Caco-2 (cell line): ENCODE results near the gene NPAS2. TPM values are rescaled to one million over a fixed set of nuclear protein-coding genes. Genes with fewer than 3 reads are reported as not detected.

Experiments
- BruUV-seq: library from RNA; stranded (reverse); fragments of 400-500 nt; replicated peaks from 2 replicates; lab custom pipeline; 2021; lab: Mats Ljungman, UMichigan
- CTCF ChIA-PET: fragments of 300-600 bp; sonication (Branson Sonifier 250); formaldehyde crosslinking; loops from one replicate; lab custom pipeline; 2022; ENCODE audit warnings: antibody characterized with exemption; lab: Charles Lee
- POLR2A ChIA-PET: fragments of 300-600 bp; sonication (Branson Sonifier 250); formaldehyde crosslinking; loops from one replicate; lab custom pipeline; 2022; ENCODE audit warnings: antibody characterized with exemption; lab: Charles Lee
- DNase-seq, 2 experiments: peaks; one replicate each; pipeline versions ENCODE4 v3.0.0 to v3.0.0-alpha.2; 2020 to 2022
- H3K27me3 ChIP-seq: replicated peaks from 2 replicates; pipeline ENCODE4 v1.6.0; 2011; ENCODE audit warnings: low read length; ENCODE audit not compliant: control insufficient read depth, insufficient read depth
- H3K36me3 ChIP-seq: 2 replicates; pipeline ENCODE4 v1.5.1; 2011; ENCODE audit warnings: low read length; ENCODE audit not compliant: control insufficient read depth, insufficient read depth
- H3K4me1 ChIP-seq: fragments of 250-450 bp; sonication (Bioruptor Pico); 2 replicates; pipeline ENCODE4 v1.5.1; 2020; ENCODE audit warnings: mild to moderate bottlenecking
- H3K4me3 ChIP-seq: 2 replicates; pipeline ENCODE4 v1.5.1; 2011; ENCODE audit warnings: low read depth, mild to moderate bottlenecking, control low read depth, low read length
- H3K9me3 ChIP-seq: fragments of 250-450 bp; sonication (Bioruptor Pico); 2 replicates; pipeline ENCODE4 v1.5.1; 2020; ENCODE audit warnings: mild to moderate bottlenecking, moderate library complexity
- H3K27ac Mint-ChIP-seq: one replicate; pipeline ENCODE4 v1.8.0; 2022; ENCODE audit warnings: mixed read lengths; ENCODE audit not compliant: unreplicated experiment
- H3K27me3 Mint-ChIP-seq: one replicate; pipeline ENCODE4 v1.8.0; 2022; ENCODE audit warnings: mixed read lengths; ENCODE audit not compliant: insufficient read depth, unreplicated experiment
- H3K36me3 Mint-ChIP-seq: one replicate; pipeline ENCODE4 v1.8.0; 2022; ENCODE audit warnings: mild to moderate bottlenecking, mixed read lengths; ENCODE audit not compliant: insufficient read depth, unreplicated experiment
- H3K4me1 Mint-ChIP-seq: one replicate; pipeline ENCODE4 v1.8.0; 2022; ENCODE audit warnings: low read depth, mixed read lengths; ENCODE audit not compliant: unreplicated experiment
- H3K4me3 Mint-ChIP-seq: one replicate; pipeline ENCODE4 v1.8.0; 2022; ENCODE audit warnings: mild to moderate bottlenecking, moderate library complexity, mixed read lengths; ENCODE audit not compliant: unreplicated experiment
- H3K9me3 Mint-ChIP-seq: one replicate; pipeline ENCODE4 v1.8.0; 2022; ENCODE audit warnings: mixed read lengths; ENCODE audit not compliant: unreplicated experiment
- CTCF ChIP-seq, 2 experiments: fragments of 200-600 bp in 1 of 2; IDR thresholded peaks; 1 replicate in 1 of 2; 2 replicates in 1 of 2; pipeline versions ENCODE4 v1.5.1 to v1.8.0; 2011 to 2022; ENCODE audit warnings: antibody characterized with exemption in 1 of 2, control low read depth in 1 of 2, inconsistent platforms in 1 of 2, low read depth in 1 of 2, low read length in 1 of 2, mild to moderate bottlenecking in 1 of 2, moderate library complexity in 1 of 2; ENCODE audit not compliant: insufficient read depth in 1 of 2, severe bottlenecking in 1 of 2, unreplicated experiment in 1 of 2
- intact Hi-C: fragments of 100-400 bp; cut with micrococcal nuclease; formaldehyde crosslinking; loops from one replicate; pipeline ENCODE4 v1.10.0; 2022; ENCODE audit not compliant: unreplicated experiment
- total RNA-seq: library from RNA; stranded (reverse); gene quantifications from 2 replicates; pipeline ENCODE4 v1.2.3, GENCODE V29; 2022

NPAS2 gene
- total RNA-seq, 1 experiment from 2014 or later, result 2.8 TPM

GRCh38 chr2:100959225-100959880, 139.4 kb downstream of the NPAS2 start:
- no peaks in the 10 kb centered on the region for H3K9me3 ChIP-seq
- TF ChIP-seq CTCF (IDR thresholded peaks at IDR 0.05; ENCODE audit: insufficient read depth in 1 of 2, low read depth in 1 of 2, low read length in 1 of 2, severe bottlenecking in 1 of 2, unreplicated experiment in 1 of 2), result no peak
- no peaks in the 10 kb centered on the region for H3K27me3 Mint-ChIP-seq
- CTCF ChIA-PET, result no interaction called here
- no peaks in the 10 kb centered on the region for H3K4me1 Mint-ChIP-seq
- no peaks in the 10 kb centered on the region for H3K4me1 ChIP-seq
- no peaks in the 10 kb centered on the region for H3K9me3 Mint-ChIP-seq
- BruUV-seq, result no TSS peak
- POLR2A ChIA-PET, result interaction anchor here (0.6 kb wide), 1 partner anchor 293 kb away, joined by 4 read pairs; no protein-coding TSS in a partner anchor
- no peak overlapping the region for H3K27ac Mint-ChIP-seq
- intact Hi-C loops, result no loop called here
- H3K4me3 Mint-ChIP-seq, result no peak overlapping the region
- H3K36me3 ChIP-seq, result no peaks in the 10 kb centered on the region
- no peaks in the 10 kb centered on the region for H3K36me3 Mint-ChIP-seq
- H3K27me3 ChIP-seq, result no peaks in the 10 kb centered on the region
- H3K4me3 ChIP-seq, result no peak overlapping the region
- no peak for DNase-seq

- Histone ChIP-seq H3K4me1 (no peaks in the 10 kb centered on the region), H3K36me3 (no peaks in the 10 kb centered on the region), H3K9me3 (no peaks in the 10 kb centered on the region), H3K27me3 (no peaks in the 10 kb centered on the region), H3K4me3 (no peak overlapping the region)
- ChIA-PET CTCF (no interaction called here), POLR2A (no interaction called here)
- Mint-ChIP-seq H3K27ac (no peak overlapping the region), H3K36me3 (no peaks in the 10 kb centered on the region), H3K9me3 (no peaks in the 10 kb centered on the region), H3K4me3 (no peak overlapping the region), H3K27me3 (no peaks in the 10 kb centered on the region), H3K4me1 (no peaks in the 10 kb centered on the region)
- TF ChIP-seq CTCF (IDR thresholded peaks at IDR 0.05; ENCODE audit: insufficient read depth in 1 of 2, low read depth in 1 of 2, low read length in 1 of 2, severe bottlenecking in 1 of 2, unreplicated experiment in 1 of 2), result no peak
- no TSS peak for BruUV-seq
- intact Hi-C loops, result no loop called here
- DNase-seq, result no peak
Measured at GRCh38 chr2:100960688-100961087, 140.7 kb downstream of the NPAS2 start.

- ChIA-PET POLR2A (no interaction called here), CTCF (no interaction called here)
- no peak overlapping the region for H3K4me3 Mint-ChIP-seq
- H3K4me3 ChIP-seq, result no peak overlapping the region
- H3K4me1 Mint-ChIP-seq, result no peaks in the 10 kb centered on the region
- H3K4me1 ChIP-seq, result no peaks in the 10 kb centered on the region
- no peaks in the 10 kb centered on the region for H3K9me3 Mint-ChIP-seq
- H3K36me3 ChIP-seq, result no peaks in the 10 kb centered on the region
- no peak overlapping the region for H3K27ac Mint-ChIP-seq
- no peak for TF ChIP-seq CTCF (IDR thresholded peaks at IDR 0.05; ENCODE audit: insufficient read depth in 1 of 2, low read depth in 1 of 2, low read length in 1 of 2, severe bottlenecking in 1 of 2, unreplicated experiment in 1 of 2)
- H3K9me3 ChIP-seq, result no peaks in the 10 kb centered on the region
- no TSS peak for BruUV-seq
- no peak for DNase-seq
- H3K27me3 Mint-ChIP-seq, result no peaks in the 10 kb centered on the region
- no peaks in the 10 kb centered on the region for H3K36me3 Mint-ChIP-seq
- no peaks in the 10 kb centered on the region for H3K27me3 ChIP-seq
- intact Hi-C loops, result no loop called here
Measured at GRCh38 chr2:100962366-100963025, 142.6 kb downstream of the NPAS2 start.
